Neural cell (in vitro differentiated cells): ENCODE results near the gene CCDC24. TPM values are rescaled to one million over a fixed set of nuclear protein-coding genes. Genes with fewer than 3 reads are reported as not detected.

Experiments
- H2AFZ ChIP-seq: fragments of 200-600, 300-800 bp; sonication (generic), shearing (Covaris generic); 2 replicates; pipeline ENCODE4 v1.6.0; 2014; ENCODE audit warnings: low read depth, mild to moderate bottlenecking, antibody characterized with exemption, low read length, moderate library complexity
- H3F3A ChIP-seq: fragments of 200-600 bp; shearing (Covaris generic); 2 replicates; pipeline ENCODE4 v1.6.1; 2016; ENCODE audit warnings: mild to moderate bottlenecking, moderate library complexity, mixed read lengths, antibody characterized with exemption, low read length; ENCODE audit not compliant: insufficient read depth, poor library complexity, severe bottlenecking
- H3K27ac ChIP-seq: fragments of 200-600, 300-800 bp; sonication (generic), shearing (Covaris generic); 2 replicates; pipeline ENCODE4 v1.5.1; 2014; ENCODE audit warnings: mild to moderate bottlenecking, low read length, moderate library complexity
- H3K27me3 ChIP-seq: fragments of 300-800, 200-600 bp; sonication (generic), shearing (Covaris generic); 2 replicates; pipeline ENCODE4 v1.6.0; 2014; ENCODE audit warnings: mild to moderate bottlenecking, low read depth, low read length, moderate library complexity; ENCODE audit not compliant: insufficient read depth
- H3K36me3 ChIP-seq: fragments of 300-800, 200-600 bp; sonication (generic), shearing (Covaris generic); 2 replicates; pipeline ENCODE4 v1.5.1; 2014; ENCODE audit warnings: mild to moderate bottlenecking, antibody characterized with exemption, low read length, moderate library complexity; ENCODE audit not compliant: insufficient read depth
- H3K4me2 ChIP-seq: fragments of 300-800, 200-600 bp; sonication (generic), shearing (Covaris generic); 2 replicates; pipeline ENCODE4 v1.6.0; 2014; ENCODE audit warnings: mild to moderate bottlenecking, low read length
- H3K4me3 ChIP-seq: fragments of 300-800, 200-600 bp; sonication (generic), shearing (Covaris generic); 2 replicates; pipeline ENCODE4 v1.5.1; 2014; ENCODE audit warnings: mild to moderate bottlenecking, low read length, moderate library complexity
- H3K79me2 ChIP-seq: fragments of 200-600 bp; shearing (Covaris generic); replicated peaks from 2 replicates; pipeline ENCODE4 v1.6.0; 2014; ENCODE audit warnings: mild to moderate bottlenecking, low read length, moderate library complexity; ENCODE audit not compliant: insufficient read depth
- H3K9ac ChIP-seq: fragments of 300-800, 200-600 bp; sonication (generic), shearing (Covaris generic); 2 replicates; pipeline ENCODE4 v1.6.1; 2016; ENCODE audit warnings: mild to moderate bottlenecking, low read length, mixed read lengths
- H3K9me2 ChIP-seq: fragments of 200-600 bp; shearing (Covaris generic); 2 replicates; pipeline ENCODE4 v1.6.1; 2016; ENCODE audit warnings: mild to moderate bottlenecking, low read length, mixed read lengths; ENCODE audit not compliant: insufficient read depth
- H3K9me3 ChIP-seq: fragments of 200-600, 300-800 bp; sonication (generic), shearing (Covaris generic); 2 replicates; pipeline ENCODE4 v1.6.1; 2016; ENCODE audit warnings: mild to moderate bottlenecking, mixed run types, low read length, moderate library complexity, mixed read lengths
- H4K20me1 ChIP-seq: fragments of 200-600 bp; shearing (Covaris generic); 2 replicates; pipeline ENCODE4 v1.6.1; 2016; ENCODE audit warnings: mild to moderate bottlenecking, mixed run types; ENCODE audit not compliant: insufficient read depth
- EP300 ChIP-seq: fragments of 450-650 bp; conservative IDR thresholded peaks from 2 replicates; pipeline ENCODE4 v1.6.1; 2014; ENCODE audit warnings: antibody characterized with exemption, mild to moderate bottlenecking, moderate library complexity; ENCODE audit not compliant: poor library complexity, severe bottlenecking
- EZH2 ChIP-seq: fragments of 200-600, 300-800 bp; shearing (Covaris generic), sonication (generic); IDR thresholded peaks from 2 replicates; pipeline ENCODE4 v1.6.1; 2014; ENCODE audit warnings: antibody characterized with exemption, low read length, borderline replicate concordance, mild to moderate bottlenecking; ENCODE audit not compliant: insufficient read depth, poor library complexity, severe bottlenecking
- MXI1 ChIP-seq: fragments of 450-650 bp; conservative IDR thresholded peaks from 2 replicates; pipeline ENCODE4 v1.6.1; 2014; ENCODE audit warnings: antibody characterized with exemption, mild to moderate bottlenecking; ENCODE audit not compliant: poor library complexity, severe bottlenecking
- POLR2AphosphoS5 ChIP-seq: IDR thresholded peaks from 2 replicates; pipeline ENCODE4 v1.6.1; 2012
- RAD21 ChIP-seq: fragments of 450-650 bp; conservative IDR thresholded peaks from 2 replicates; pipeline ENCODE4 v1.6.1; 2014; ENCODE audit warnings: antibody characterized with exemption, mild to moderate bottlenecking, moderate library complexity
- REST ChIP-seq: IDR thresholded peaks from 2 replicates; pipeline ENCODE4 v1.6.1; 2012; ENCODE audit warnings: borderline replicate concordance
- SMC3 ChIP-seq: fragments of 450-650 bp; conservative IDR thresholded peaks from 2 replicates; pipeline ENCODE4 v1.6.1; 2014; ENCODE audit warnings: antibody characterized with exemption, mild to moderate bottlenecking, moderate library complexity; ENCODE audit not compliant: poor library complexity
- TAF1 ChIP-seq: IDR thresholded peaks from 2 replicates; pipeline ENCODE4 v1.6.1; 2012; ENCODE audit warnings: low read depth
- polyA plus RNA-seq: library from polyadenylated mRNA; depleted of rRNA; stranded (reverse); fragments of >200 nt; gene quantifications from 2 replicates; pipeline ENCODE4 v1.2.3, GENCODE V29; 2014
- TF ChIP-seq, protein P1 (sequence below): fragments of 450-650 bp; IDR thresholded peaks from 2 replicates; pipeline ENCODE4 v1.5.1; 2014; ENCODE audit warnings: antibody characterized with exemption, mild to moderate bottlenecking, moderate library complexity; ENCODE audit not compliant: poor library complexity, severe bottlenecking

CCDC24 gene
- polyA plus RNA-seq, 1 donor from 2014 or later, result 16.5 TPM

- H3F3A ChIP-seq, result no peaks in the 10 kb centered on the region
- no peaks in the 10 kb centered on the region for H3K27me3 ChIP-seq
- H3K79me2 ChIP-seq, result peaks cover 50% of the 10 kb centered on the region
- no peak overlapping the region for H2AFZ ChIP-seq
- no peaks in the 10 kb centered on the region for H3K36me3 ChIP-seq
- no peak overlapping the region for H3K27ac ChIP-seq
- peak overlapping the region; percentile 78 for H3K4me3 ChIP-seq
- H3K4me2 ChIP-seq, result no peak overlapping the region
- no peak overlapping the region for H3K9ac ChIP-seq
- TF ChIP-seq EZH2 (no peak), MXI1 (no peak), REST (no peak), RAD21 (no peak)
- no peaks in the 10 kb centered on the region for H3K9me2 ChIP-seq
- H3K9me3 ChIP-seq, result no peaks in the 10 kb centered on the region
- H4K20me1 ChIP-seq, result no peaks in the 10 kb centered on the region
Measured at GRCh38 chr1:43949678-43950077, 41.7 kb upstream of the CCDC24 start.

GRCh38 chr1:43951021-43951985 is 40.1 kb upstream of the CCDC24 start:
- no peaks in the 10 kb centered on the region for H4K20me1 ChIP-seq
- TF ChIP-seq SMC3 (no peak), MXI1 (no peak), EP300 (no peak), POLR2AphosphoS5 (no peak), RAD21 (no peak), TAF1 (no peak), EZH2 (no peak), REST (no peak)
- TF ChIP-seq, protein P1, sequence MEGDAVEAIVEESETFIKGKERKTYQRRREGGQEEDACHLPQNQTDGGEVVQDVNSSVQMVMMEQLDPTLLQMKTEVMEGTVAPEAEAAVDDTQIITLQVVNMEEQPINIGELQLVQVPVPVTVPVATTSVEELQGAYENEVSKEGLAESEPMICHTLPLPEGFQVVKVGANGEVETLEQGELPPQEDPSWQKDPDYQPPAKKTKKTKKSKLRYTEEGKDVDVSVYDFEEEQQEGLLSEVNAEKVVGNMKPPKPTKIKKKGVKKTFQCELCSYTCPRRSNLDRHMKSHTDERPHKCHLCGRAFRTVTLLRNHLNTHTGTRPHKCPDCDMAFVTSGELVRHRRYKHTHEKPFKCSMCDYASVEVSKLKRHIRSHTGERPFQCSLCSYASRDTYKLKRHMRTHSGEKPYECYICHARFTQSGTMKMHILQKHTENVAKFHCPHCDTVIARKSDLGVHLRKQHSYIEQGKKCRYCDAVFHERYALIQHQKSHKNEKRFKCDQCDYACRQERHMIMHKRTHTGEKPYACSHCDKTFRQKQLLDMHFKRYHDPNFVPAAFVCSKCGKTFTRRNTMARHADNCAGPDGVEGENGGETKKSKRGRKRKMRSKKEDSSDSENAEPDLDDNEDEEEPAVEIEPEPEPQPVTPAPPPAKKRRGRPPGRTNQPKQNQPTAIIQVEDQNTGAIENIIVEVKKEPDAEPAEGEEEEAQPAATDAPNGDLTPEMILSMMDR, result no peak
- H3K79me2 ChIP-seq, result peaks cover 62% of the 10 kb centered on the region
- no peaks in the 10 kb centered on the region for H3K27me3 ChIP-seq
- H2AFZ ChIP-seq, result no peak overlapping the region
- H3K36me3 ChIP-seq, result no peaks in the 10 kb centered on the region
- peak overlapping the region; percentile 78 for H3K4me3 ChIP-seq
- H3K9me3 ChIP-seq, result no peaks in the 10 kb centered on the region
- peak overlapping the region; percentile 10 for H3K4me2 ChIP-seq
- H3K27ac ChIP-seq, result peak overlapping the region; percentile 99
- H3K9me2 ChIP-seq, result no peaks in the 10 kb centered on the region
- no peak overlapping the region for H3K9ac ChIP-seq
- no peaks in the 10 kb centered on the region for H3F3A ChIP-seq
